ENCODE measurements around the gene R3HDM4. TPM values are rescaled to one million over a fixed set of nuclear protein-coding genes. Genes with fewer than 3 reads are reported as not detected.
"Not testable (repeated sequence)": the region's sequence is repeated elsewhere in the genome, so short reads cannot be mapped to it uniquely, and the experiment has no call there.

The R3HDM4 gene
- total RNA-seq, 2 donors from 2014 or later = 54.5 to 55.6 TPM

DNA sequence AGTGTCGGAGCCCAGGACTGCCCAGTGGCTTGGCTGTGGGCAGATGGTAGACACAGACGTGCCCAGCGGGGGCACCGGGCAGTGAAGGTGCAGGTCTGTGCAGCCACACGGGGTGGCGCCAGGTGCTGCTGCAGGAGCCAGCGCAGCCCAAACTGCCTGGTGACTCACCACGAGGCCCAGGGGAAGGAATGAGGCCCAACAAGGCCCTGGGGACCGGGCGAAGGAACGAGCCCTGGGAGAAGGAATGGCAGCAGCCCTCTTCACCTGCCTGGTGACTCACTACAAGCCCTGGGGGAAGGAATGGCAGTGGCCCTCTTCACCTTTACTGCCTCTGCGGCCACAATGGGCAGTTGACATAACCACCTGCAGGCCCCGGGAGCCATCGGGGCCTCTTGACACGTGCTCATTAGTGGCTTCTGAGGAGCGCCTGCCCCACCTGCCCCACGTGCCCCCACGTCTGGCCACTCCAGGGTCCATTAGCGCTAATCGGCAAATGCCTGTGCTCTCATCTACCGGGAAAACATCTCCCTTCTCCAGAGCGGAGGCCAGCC is 29.3 kb downstream of the R3HDM4 start:
- H3K9ac ChIP-seq (ENCODE audit: low read depth in 2 of 2, low read length in 2 of 2) = no peak overlapping the region
- no peak for DNase-seq
- no peak overlapping the region for H3K27ac ChIP-seq

DNA sequence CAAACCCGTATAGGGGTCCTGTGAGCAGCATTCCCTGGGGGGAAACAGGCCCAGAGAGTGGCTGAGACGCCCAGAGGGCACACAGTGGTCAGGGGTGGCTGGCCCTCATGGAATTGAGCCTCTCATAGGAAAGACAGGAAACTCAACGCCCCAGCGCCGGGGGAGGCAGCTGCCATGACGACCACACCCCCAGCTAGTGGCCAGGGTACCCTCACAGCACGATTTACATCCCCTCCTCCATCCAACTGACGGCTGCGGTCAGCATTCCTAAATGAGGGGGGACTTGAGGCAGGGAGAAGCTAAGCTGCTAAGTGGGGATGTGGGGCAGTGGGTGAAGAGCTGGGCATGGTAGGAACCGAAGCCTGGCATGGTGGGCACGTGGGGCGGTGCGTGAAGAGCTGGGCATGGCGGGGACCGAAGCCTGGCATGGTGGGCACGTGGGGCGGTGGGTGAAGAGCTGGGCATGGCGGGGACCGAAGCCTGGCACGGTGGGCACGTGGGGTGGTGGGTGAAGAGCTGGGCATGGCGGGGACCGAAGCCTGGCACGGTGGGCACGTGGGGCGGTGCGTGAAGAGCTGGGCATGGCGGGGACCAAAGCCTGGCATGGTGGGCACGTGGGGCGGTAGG is 30.0 kb downstream of the R3HDM4 start:
- Histone ChIP-seq H3K9ac (ENCODE audit: low read depth in 2 of 2, low read length in 2 of 2) (no peak overlapping the region), H3K27me3 (no peaks in the 10 kb centered on the region), H3K36me3 (peaks cover 7% of the 10 kb centered on the region), H3K9me3 (no peaks in the 10 kb centered on the region), H3K4me1 (no peaks in the 10 kb centered on the region), H3K27ac (no peak overlapping the region), H3K4me3 (no peak overlapping the region)
- no peak for DNase-seq
- TF ChIP-seq, protein P1, sequence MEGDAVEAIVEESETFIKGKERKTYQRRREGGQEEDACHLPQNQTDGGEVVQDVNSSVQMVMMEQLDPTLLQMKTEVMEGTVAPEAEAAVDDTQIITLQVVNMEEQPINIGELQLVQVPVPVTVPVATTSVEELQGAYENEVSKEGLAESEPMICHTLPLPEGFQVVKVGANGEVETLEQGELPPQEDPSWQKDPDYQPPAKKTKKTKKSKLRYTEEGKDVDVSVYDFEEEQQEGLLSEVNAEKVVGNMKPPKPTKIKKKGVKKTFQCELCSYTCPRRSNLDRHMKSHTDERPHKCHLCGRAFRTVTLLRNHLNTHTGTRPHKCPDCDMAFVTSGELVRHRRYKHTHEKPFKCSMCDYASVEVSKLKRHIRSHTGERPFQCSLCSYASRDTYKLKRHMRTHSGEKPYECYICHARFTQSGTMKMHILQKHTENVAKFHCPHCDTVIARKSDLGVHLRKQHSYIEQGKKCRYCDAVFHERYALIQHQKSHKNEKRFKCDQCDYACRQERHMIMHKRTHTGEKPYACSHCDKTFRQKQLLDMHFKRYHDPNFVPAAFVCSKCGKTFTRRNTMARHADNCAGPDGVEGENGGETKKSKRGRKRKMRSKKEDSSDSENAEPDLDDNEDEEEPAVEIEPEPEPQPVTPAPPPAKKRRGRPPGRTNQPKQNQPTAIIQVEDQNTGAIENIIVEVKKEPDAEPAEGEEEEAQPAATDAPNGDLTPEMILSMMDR (IDR thresholded peaks at IDR 0.05) = no peak
- intact Hi-C loops (cut with DNase I) = no loop called here

More for the DNA sequence above, 29.3 kb downstream of the R3HDM4 start:
- H3K27me3 ChIP-seq = no peaks in the 10 kb centered on the region
- no peaks in the 10 kb centered on the region for H3K9me3 ChIP-seq
- peaks cover 7% of the 10 kb centered on the region for H3K36me3 ChIP-seq
- H3K4me3 ChIP-seq = no peak overlapping the region
- TF ChIP-seq, protein P1 (IDR thresholded peaks at IDR 0.05) = no peak
- intact Hi-C loops (cut with DNase I) = no loop called here
- no peaks in the 10 kb centered on the region for H3K4me1 ChIP-seq

DNA sequence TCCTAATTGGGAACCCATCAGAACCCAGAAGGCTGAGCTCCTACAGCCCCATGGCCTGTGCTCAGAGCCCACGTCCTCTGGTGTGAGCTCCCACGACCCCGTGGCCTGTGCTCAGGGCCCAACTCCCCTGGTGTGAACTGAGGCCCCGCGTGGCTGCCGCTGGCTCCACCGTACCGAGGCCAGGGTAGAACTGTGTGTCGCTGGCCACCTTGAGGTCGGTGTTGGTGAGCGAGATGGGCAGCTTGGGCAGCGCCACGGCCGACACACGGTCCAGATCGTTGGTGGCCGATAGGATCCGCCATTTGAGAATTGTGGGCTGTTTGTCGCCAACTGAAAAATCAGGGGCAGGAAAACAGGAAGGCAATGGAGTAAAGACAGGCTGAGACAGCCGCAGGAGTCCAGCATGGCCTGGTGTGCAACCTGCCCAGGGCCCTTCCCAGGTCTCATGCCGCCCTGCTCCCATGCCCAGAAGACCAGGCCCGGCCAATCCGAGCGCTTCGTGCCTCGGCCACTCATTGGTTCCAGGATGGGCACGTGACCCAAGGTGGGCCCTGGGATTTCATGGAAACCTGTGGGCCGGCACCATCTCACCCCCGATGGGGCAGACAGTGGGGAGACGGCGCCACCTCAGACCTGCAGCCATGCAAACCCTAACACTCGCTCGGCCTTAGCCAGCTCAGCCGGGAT is 31.5 kb downstream of the R3HDM4 start:
- no peak overlapping the region for H3K27ac ChIP-seq
- H3K36me3 ChIP-seq = peaks cover 7% of the 10 kb centered on the region
- no peaks in the 10 kb centered on the region for H3K27me3 ChIP-seq
- H3K9me3 ChIP-seq = no peaks in the 10 kb centered on the region
- TF ChIP-seq, protein P1 (IDR thresholded peaks at IDR 0.05) = no peak
- intact Hi-C loops (cut with DNase I) = no loop called here
- no peak overlapping the region for H3K4me3 ChIP-seq
- no peak overlapping the region for H3K9ac ChIP-seq (ENCODE audit: low read depth in 2 of 2, low read length in 2 of 2)
- no peaks in the 10 kb centered on the region for H3K4me1 ChIP-seq
- no peak for DNase-seq

GRCh38 chr19:879711-880438 is 33.1 kb downstream of the R3HDM4 start:
- H3K9ac ChIP-seq (ENCODE audit: low read depth in 2 of 2, low read length in 2 of 2) = no peak overlapping the region
- TF ChIP-seq, protein P1 (IDR thresholded peaks at IDR 0.05) = no peak
- DNase-seq = no peak
- intact Hi-C loops (cut with DNase I) = no loop called here
- H3K4me1 ChIP-seq = no peaks in the 10 kb centered on the region
- H3K27me3 ChIP-seq = no peaks in the 10 kb centered on the region
- no peak overlapping the region for H3K4me3 ChIP-seq
- H3K9me3 ChIP-seq = no peaks in the 10 kb centered on the region
- H3K36me3 ChIP-seq = peaks cover 7% of the 10 kb centered on the region
- H3K27ac ChIP-seq = no peak overlapping the region

- H3K27me3 ChIP-seq; H3K4me1 ChIP-seq; intact Hi-C loops (cut with DNase I); H3K9ac ChIP-seq (ENCODE audit: low read depth in 2 of 2, low read length in 2 of 2); H3K27ac ChIP-seq; H3K9me3 ChIP-seq; H3K4me3 ChIP-seq; DNase-seq; H3K36me3 ChIP-seq: not testable (repeated sequence)
Observed at GRCh38 chr19:878751-879561, 34.1 kb downstream of the R3HDM4 start.

DNA sequence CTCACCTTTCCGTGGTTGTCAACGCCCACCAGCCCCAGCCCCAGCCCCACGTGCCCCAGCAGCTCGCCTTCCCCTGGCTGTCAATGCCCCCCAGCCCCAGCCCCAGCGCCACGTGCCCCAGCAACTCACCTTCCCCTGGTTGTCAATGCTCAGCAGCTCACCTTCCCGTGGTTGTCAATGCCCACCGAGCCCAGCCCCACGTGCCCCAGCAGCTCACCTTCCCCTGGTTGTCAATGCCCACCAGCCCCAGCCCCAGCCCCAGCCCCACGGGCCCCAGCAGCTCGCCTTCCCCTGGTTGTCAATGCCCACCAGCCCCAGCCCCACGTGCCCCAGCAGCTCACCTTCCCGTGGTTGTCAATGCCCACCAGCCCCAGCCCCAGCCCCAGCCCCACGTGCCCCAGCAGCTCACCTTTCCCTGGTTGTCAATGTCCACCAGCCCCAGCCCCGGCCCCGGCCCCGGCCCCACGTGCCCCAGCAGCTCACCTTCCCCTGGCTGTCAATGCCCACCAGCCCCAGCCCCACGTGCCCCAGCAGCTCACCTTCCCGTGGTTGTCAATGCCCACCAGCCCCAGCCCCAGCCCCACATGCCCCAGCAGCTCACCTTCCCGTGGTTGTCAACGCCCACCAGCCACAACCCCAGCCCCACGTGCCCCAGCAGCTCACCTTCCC is 34.9 kb downstream of the R3HDM4 start:
- H3K36me3 ChIP-seq, H3K9me3 ChIP-seq, DNase-seq: not testable (repeated sequence)

More for the DNA sequence above, 34.9 kb downstream of the R3HDM4 start:
- H3K9ac ChIP-seq (ENCODE audit: low read depth in 2 of 2, low read length in 2 of 2); H3K27ac ChIP-seq; H3K4me3 ChIP-seq; H3K4me1 ChIP-seq; intact Hi-C loops (cut with DNase I); H3K27me3 ChIP-seq: not testable (repeated sequence)

Measured in colonic mucosa (tissue), 4 donors.